ENCODE results near the gene NDUFA5.

GRCh38 chr7:123534383-123535260 lies 23.0 kb downstream of the NDUFA5 start, which contains the start of gene IQUB:
- TF ChIP-seq CTCF (IDR thresholded peaks at IDR 0.05 in 8 of 11, conservative IDR thresholded peaks at IDR 0.05 in 3 of 11) (peak in 1 of 11 experiments; percentile 7), POLR2AphosphoS5 (IDR thresholded peaks at IDR 0.05) (peak; percentile 61 to 74 (median 67)), POLR2A (IDR thresholded peaks at IDR 0.05) (no peak)
